WI38 (cell line): ENCODE measurements around the gene ADAMTS20.

ENCODE experiments used
- H3K4me3 ChIP-seq: 2 replicates; pipeline ENCODE4 v1.5.1; 2011; ENCODE audit warnings: low read depth, mild to moderate bottlenecking, control low read depth, low read length
- TF ChIP-seq, protein P1 (sequence below): IDR thresholded peaks from 2 replicates; pipeline ENCODE4 v1.5.1; 2012; ENCODE audit warnings: low read depth, mild to moderate bottlenecking, control low read depth, low read length

Gene ADAMTS20

GRCh38 chr12:43493261-43493797, 58.7 kb downstream of the ADAMTS20 start:
- no peak overlapping the region for H3K4me3 ChIP-seq
- TF ChIP-seq, protein P1, sequence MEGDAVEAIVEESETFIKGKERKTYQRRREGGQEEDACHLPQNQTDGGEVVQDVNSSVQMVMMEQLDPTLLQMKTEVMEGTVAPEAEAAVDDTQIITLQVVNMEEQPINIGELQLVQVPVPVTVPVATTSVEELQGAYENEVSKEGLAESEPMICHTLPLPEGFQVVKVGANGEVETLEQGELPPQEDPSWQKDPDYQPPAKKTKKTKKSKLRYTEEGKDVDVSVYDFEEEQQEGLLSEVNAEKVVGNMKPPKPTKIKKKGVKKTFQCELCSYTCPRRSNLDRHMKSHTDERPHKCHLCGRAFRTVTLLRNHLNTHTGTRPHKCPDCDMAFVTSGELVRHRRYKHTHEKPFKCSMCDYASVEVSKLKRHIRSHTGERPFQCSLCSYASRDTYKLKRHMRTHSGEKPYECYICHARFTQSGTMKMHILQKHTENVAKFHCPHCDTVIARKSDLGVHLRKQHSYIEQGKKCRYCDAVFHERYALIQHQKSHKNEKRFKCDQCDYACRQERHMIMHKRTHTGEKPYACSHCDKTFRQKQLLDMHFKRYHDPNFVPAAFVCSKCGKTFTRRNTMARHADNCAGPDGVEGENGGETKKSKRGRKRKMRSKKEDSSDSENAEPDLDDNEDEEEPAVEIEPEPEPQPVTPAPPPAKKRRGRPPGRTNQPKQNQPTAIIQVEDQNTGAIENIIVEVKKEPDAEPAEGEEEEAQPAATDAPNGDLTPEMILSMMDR = no peak

DNA sequence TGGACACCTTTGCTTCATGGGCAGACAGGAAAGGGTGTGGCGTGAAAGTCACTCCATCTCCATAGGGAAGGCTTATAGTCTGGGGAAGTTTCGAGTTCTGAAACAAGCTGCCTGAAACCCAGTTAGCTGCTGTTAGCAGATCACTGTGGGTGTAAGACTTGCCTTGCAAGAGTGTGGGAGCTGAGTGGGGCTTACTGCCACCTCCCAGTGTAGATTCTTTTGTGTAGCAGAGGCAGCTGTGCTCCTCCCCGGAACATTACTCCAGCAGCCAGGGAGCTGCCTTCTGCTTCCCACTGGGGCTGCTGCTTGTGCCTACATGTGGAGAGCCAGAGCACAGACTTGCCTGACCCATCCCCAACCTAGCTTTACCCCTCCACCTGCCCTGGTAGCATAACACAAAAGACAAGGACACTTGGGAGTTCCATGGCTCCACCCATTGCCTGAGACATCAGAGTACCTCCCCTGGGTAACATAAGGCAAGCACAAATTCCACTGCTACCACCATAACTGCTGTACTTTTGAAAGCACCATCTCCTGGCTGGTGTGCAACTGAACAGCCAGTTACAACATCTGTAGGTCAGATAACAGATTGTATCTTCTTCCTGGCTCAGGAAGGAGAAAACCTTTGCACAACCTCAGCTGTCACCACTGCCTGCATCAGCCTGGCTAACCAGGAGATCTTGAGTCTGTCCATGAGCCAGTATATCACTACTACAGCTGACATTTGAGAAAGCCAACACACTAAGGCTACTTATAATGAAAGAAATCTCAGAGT, 69.5 kb downstream of the ADAMTS20 start:
- TF ChIP-seq, protein P1 = no peak
- no peak overlapping the region for H3K4me3 ChIP-seq

DNA sequence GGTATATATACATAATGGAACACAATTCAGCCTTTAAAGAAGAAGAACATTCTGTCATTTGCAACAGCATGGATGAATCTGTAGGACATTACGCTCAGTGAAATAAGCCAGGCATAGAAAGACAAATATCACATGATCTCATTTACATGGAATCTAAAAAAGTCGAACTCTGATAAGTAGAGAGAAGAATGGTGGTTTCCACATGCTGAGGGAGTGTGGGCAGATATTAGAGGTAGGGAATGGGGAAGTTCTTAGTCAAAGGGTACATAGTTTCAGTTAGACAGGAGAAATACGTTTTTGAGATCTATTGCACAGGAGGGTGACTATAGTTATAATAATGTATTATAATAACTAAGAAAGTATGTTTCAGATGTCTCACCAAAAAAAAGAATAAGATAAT, 71.4 kb downstream of the ADAMTS20 start:
- H3K4me3 ChIP-seq = no peak overlapping the region
- TF ChIP-seq, protein P1 = no peak

DNA sequence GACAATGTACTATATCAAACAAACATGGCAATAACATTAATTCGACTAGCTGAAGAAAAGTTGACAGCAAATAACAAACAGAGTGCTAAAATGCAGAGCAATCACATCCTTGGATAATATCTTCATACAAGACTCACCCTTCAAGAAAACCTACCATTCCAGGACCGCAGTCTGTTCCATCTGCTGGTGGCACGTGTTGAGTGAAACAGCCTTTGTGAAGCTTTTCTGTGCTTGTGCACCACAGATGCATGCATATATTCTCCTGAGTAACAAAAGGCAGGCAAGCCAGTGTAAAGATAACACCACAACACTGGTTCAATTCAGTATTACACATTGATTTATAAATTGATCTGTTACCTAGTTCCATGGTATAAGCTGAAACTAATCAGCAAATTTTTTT, 89.3 kb downstream of the ADAMTS20 start:
- TF ChIP-seq, protein P1 = no peak
- no peak overlapping the region for H3K4me3 ChIP-seq

DNA sequence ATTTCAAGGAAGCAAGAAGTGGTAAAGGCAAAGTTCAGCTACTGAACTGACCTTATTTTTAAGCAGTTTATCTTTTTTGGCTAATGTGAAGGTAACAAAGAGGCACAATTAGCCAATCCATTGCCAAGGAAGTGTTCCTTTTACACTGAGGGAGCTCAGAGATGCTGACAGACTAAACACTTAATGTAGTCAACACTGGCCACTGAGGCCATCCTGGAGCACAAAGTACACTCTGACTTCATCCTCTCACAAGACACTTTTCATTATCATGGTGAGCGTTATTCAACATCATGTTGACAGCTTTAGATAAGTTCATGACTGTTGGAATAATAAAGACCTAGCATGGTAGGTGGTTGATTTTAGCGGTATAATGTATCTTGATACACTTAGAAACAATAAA, 89.9 kb downstream of the ADAMTS20 start:
- TF ChIP-seq, protein P1 = no peak
- H3K4me3 ChIP-seq = no peak overlapping the region

- H3K4me3 ChIP-seq = no peak overlapping the region
- TF ChIP-seq, protein P1 = no peak
These were observed 92.7 kb downstream of the ADAMTS20 start for GRCh38 chr12:43459285-43459684.

DNA sequence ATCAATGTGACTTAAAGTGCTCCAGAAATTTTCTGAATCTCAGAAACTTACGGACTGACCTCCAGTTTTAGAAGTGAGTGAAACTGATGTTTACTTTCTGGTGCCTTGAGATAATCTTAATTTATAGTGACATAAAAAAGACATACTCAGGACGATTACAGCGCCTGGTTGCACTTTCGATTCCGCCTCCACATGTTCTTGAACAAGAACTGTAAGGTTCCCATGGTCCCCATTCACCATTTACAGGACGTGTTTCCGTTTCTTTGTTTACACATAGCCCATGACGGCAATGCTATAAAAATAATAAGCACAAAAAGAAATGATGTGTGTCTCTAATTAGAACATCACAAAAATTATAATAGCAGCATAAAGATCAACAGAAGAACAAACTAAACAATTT, 98.2 kb downstream of the ADAMTS20 start:
- no peak overlapping the region for H3K4me3 ChIP-seq
- TF ChIP-seq, protein P1 = no peak
